ENCODE measurements around the gene CC2D1A.
A peak's percentile ranks its signal among the peaks of the same experiment; 100 is the strongest.

CC2D1A gene

DNA sequence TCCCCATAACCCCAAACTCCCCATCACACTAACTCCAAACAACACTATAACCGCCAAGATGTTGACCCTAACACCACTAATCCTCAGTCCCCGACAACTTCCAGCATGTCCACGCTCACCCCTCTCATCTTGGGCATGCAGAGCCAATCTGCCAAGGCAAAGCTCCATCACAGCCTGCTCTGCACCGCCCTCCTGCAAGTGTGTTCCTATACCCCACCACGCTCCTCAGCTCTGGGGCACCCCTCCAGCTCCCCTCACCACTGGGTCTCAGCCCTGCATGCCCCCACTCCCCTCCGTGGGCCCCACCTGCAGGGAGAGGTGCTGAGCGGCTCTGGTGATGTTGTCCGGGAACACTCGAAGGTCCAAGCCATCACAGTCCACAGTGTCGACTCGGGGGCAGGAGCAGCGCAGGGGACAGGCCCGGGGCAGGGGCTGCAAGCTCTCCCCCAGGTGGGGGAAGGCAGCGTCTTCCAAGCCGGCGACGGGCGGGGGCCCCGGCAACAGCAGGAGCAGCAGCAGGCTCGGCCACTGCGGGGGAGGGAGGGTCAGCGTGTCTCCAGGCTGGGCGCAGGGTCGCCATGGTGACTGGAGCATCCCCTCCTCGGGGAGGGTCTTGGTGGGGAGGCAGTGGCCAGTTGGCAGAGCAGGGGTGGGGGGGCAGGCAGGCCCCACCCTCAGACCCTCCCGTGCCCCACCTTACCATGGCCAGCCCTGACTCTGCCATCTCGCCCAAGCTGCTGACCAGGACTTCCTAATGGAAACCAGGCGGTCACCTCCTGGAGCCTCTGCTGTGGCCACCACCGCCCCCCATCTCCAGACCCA, 31.7 kb downstream of the CC2D1A start:
- DNase-seq (ENCODE audit: low spot score), result no peak

DNA sequence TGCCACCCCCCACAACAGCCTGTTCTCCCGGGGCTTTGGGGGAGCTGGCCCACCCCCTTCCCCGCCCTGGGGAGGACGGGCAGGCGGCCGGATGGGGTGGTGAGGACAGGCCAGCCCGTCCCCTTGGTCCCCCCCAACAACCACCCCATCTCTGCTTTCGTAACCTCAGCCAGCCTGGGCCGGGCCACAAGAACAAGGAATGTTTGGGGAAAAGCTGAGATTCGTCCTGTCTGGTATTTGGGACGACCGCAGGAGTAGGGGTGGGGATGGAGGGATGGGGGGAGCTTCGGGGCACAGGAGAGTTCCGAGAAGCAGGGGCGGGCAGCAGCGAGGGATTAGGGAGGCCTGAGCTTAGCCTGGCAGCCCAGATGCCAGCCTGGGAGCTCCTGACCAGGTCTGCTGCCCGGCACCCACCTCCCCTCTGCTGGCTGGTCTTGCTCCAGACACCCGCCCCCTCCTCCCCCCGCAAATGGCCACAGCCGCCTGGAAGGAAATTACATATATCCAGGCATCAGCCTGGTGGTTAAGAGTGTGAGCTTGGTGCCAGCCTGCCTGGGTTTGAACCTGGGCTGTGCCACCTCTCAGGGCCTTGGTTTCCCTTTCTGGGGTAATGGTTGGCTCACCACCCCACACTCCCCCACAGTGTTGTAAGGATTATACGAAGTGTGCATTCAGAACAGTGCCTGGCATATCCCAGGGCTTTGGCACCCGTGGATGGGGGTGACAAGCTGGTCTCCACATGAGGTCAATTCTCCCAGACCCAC, 32.5 kb downstream of the CC2D1A start, which contains the start of gene PODNL1:
Gene PODNL1, minus strand, starts transcription at position 117 of the 764 bp plus-strand sequence. CDS start 236 bp downstream, outside the sequence.
- peak; percentile 92 for DNase-seq (ENCODE audit: low spot score)

DNA sequence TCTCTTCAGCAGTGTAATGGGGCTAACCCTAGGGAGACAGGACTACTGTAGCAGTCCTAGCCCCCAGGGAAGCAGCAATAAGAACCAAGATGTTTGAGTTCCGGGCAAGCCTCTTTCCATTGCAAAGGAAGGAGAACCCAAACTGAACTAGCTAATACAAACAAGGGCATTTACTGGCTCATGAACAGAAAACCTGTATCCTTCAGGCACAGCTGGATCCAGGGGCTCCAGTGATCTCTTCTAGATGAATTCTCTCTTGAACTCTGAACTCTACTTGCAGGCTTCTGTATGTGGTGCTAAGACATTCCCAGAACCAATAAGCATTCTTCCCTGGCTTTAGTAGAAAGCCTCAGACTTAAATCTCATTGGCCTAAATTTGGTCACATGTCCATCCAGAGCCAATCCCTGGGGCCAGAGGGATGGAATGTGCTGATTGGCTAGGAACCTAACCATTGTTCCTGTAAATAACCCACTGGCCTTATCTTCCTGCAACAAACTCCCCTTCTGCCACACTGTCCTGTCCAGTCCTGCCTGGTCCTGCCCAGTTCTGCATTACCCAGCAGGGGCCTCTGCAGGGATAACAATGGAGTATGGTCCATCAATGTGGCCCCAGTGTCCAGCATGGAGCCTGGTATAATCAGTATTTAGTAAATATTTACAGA, 36.2 kb downstream of the CC2D1A start:
- no peak for DNase-seq (ENCODE audit: low spot score)

DNA sequence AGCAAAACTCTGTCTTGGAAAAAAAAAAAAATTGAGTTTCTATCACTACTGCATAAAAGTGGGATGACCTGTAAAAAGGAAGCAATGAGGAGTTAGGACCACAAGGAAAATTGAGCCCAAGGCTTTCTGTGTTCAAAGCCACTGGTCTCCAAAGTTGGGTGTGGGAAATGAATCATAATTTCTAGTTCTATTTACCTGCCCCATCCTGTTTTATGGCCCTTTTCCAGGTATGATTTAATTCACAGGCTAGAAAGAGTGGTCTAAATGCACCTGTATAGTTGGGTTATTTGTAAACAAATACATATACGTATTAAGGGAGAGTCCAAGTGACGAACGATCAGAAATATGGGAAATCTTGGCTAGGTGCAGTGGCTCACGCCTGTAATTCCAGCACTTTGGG, 40.4 kb downstream of the CC2D1A start:
- no peak for DNase-seq (ENCODE audit: low spot score)

DNA sequence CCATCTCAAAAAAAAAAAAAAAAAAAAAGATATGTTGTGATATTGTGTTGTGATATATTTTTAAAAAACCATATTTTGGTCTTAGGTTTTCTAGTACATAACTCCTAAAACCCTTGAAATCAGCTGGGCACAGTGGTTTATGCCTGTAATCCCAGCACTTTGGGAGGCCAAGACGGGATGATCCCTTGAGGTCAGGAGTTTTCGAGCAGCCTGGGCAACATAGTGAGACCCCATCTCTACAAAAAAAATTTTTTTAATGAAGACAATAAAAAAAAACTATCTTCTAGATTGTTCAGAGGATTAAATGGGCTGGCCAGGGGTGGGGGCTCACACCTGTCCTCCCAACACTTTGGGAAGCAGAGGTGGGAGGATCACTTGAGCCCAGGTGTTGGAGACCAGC, 45.0 kb downstream of the CC2D1A start:
- DNase-seq (ENCODE audit: low spot score), result no peak

DNA sequence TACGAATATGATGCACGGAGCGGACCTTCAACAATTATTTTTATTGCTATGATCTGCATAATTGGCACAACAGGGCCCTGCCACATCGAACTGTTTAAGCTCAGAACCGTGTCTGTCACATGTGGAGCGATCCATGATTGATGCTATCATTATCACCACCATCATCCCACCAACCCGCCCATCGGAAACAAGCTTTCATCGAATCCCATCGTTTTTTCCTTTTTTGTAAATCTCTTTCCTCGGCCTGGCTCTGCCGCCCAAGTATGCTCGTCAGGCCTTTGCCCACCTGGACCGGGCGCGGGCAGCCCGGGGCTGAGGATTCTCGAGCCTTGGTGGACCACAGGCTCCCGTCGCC, 45.8 kb downstream of the CC2D1A start:
- DNase-seq (ENCODE audit: low spot score), result no peak

DNA sequence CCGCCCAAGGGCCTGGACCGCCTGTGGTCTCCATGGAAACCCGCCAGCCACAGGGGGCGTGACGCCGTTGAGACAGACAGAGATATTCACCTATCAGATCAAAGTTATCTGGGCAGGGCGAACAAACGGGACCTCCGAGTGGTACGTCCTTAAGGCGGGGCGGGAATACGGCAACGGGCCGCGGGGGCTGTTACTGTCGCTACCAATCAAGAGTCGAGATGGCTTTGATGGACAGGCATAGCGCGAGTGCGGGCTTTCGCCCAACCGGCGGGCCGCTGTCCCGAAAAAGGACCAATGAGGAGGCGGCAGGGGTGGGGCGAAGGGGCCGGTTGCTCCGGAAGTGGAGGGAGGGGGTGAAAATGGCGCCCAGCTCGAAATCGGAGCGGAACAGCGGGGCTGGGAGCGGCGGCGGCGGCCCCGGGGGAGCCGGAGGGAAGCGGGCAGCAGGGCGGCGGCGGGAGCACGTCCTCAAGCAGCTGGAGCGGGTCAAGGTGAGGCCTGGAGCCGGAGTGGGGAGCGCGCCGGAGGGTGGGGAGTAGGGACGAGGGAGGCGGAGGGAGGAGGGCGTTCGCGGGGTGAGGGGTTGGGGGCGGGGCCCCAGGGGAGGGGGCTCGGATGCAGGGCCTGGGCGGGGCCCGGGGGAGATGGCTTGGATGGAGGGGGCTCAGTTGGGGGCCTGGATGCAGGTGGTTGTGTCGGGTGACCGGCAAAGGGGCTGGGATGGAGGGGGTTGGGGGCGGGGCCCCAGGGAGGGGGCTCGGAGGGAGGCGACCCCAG, 46.3 kb downstream of the CC2D1A start, which contains the start of gene DCAF15:
Gene DCAF15, plus strand, starts transcription at position 356 of the 777 bp plus-strand sequence. Its CDS starts 4 bp downstream, at position 360.
- peak; percentile 100 for DNase-seq (ENCODE audit: low spot score)

DNA sequence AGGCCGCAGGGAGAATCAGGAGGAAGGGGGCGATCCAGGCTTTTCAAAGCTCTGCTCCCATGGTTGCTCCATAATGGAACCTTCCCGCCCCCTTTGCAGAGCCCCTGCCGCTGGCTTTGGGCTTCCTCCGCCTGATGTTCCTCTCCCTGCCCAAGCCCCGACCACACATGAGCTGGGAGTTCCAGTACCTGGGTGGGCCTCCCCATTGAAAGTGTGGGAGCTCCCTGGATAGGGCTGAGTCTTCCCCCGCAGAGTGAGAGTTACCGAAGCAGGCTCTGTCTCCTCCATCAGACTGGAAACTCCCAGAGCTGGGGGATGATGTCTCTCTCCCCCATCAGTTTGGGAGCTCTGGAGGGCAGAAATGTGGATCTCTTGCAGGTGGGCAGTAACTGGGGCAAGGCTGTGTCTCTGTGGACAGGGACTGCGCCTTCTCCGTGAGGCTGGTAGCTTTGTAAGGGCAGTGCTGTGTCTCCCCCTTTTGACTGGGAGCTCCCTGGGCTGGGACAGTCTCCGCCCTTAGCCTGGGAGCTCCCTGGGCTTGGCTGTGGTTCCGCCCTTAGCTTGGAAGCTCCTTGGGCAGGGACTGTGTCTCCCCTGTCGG, 47.0 kb downstream of the CC2D1A start:
- DNase-seq (ENCODE audit: low spot score), result peak; percentile 90

DNA sequence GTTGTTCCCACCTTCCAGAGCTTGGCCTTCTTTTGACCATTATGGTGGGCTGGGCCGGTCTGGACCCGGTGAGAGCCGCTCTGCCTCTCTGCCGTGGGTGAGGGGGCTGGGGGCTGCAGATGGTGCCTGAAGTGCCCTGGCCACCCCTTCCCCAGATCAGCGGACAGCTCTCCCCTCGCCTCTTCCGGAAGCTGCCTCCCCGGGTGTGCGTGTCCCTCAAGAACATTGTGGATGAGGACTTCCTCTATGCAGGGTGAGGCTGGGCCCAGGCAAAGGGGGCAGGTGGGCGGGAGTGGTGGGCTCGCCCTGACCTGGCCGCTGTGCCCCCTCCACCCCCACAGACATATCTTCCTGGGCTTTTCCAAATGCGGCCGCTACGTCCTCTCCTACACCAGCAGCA, 48.2 kb downstream of the CC2D1A start:
- DNase-seq (ENCODE audit: low spot score), result no peak

DNA sequence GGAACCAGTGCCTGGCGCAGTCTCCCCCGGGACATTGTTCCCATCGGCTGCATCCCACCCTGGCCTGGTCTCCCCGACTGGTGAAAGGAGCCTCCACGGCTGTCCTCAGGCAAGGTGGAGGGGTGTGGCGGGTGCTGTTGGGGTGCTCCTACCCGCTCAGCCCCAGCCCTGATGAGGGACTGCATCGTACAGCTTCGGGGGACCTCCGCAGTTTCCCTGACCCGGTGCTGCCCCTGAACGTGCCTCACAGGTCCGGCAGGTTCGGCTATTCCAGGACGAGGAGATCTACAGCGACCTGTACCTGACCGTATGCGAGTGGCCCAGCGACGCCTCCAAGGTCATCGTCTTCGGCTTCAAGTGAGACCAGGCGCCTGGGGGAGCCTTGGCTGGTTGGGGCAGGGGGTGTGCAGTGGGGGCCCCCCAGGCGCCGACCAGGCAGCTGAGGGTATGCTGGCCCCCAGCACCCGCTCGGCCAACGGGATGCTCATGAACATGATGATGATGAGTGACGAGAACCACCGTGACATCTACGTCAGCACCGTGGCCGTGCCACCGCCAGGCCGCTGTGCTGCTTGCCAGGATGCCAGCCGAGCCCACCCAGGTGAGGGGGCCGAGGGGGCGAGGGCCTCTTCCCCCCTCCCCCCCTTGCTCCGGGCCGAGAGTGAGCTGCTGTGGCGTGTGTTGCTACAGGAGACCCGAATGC, 49.8 kb downstream of the CC2D1A start:
- DNase-seq (ENCODE audit: low spot score), result no peak

DNA sequence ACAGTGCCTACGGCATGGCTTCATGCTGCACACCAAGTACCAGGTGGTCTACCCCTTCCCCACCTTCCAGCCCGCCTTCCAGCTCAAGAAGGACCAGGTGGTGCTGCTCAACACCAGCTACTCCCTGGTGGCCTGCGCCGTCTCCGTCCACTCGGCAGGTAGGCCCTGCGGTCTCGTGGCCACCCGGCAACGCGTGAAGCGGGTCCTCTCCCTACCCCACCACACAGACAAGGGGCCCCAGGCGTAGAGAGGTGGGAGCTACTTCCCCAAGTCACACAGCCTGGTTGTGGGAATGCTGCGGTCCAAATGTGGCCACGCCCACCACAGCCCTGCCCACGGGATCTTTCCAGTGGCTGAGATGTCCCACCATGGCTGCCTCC, 50.4 kb downstream of the CC2D1A start:
- DNase-seq (ENCODE audit: low spot score), result no peak

DNA sequence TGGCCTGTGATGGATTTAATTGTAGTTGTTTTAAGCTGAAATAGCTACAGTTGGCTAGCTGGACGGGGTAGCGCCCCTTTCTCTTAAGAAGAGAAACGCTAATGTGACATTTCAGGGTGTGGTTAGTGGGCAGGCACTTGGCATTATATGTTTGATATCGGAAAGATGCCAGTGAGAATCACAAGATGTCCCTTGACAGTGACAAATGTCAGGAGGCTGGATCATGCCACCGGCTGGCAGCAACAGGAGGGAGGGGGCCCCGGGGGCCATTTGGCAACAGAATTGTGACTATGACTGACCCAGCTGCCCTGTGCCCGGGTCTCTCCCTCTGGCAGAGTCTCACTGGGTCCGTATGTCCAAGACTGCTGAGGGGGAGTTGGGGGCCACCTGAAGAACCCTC, 51.0 kb downstream of the CC2D1A start:
- DNase-seq (ENCODE audit: low spot score), result no peak

DNA sequence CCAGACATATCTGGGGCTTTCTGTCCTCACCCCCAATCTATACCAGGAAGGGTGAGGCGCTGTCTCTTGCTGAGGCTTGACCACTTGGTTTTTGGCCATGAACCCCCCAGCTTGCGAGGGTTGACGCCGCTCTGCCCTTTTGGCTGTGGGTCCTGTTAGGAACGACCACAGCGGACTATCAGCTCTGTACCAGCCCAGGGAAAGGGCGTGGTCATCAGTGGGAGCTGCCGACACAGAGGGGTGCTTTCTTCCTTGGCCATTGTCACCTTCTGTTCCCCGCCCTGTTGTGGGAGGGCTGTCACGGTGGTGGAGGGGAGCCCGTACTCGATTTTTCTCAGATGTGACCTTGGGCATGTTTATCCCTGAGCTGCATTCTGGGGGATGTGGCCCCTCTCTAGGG, 52.0 kb downstream of the CC2D1A start:
- DNase-seq (ENCODE audit: low spot score), result no peak

DNA sequence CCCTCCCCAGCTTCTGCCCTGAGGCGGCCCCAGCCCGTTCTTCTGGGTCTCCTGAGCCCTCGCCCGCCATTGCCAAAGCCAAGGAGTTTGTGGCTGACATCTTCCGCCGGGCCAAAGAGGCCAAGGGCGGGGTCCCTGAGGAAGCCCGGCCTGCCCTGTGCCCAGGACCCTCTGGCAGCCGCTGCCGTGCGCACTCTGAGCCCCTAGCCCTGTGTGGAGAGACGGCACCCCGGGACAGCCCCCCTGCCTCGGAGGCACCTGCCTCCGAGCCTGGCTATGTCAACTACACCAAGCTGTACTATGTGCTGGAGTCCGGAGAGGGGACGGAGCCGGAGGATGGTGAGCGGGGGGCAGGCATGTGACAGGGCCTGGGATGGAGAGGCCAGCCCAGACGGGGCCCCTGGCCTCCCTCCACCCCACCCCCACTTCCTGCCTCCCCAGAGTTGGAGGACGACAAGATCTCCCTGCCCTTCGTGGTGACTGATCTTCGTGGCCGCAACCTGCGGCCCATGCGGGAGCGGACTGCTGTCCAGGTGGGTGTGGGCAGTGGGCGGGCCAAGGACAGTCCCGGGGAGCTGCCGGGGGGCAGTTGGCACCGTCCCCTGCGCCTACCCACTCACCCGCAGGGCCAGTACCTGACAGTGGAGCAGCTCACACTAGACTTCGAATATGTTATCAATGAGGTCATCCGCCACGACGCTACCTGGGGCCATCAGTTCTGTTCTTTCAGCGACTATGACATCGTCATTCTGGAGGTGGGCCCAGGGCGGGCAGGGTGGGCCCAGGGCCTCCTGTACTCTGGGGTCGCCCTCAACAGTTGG, 53.4 kb downstream of the CC2D1A start:
- no peak for DNase-seq (ENCODE audit: low spot score)

DNA sequence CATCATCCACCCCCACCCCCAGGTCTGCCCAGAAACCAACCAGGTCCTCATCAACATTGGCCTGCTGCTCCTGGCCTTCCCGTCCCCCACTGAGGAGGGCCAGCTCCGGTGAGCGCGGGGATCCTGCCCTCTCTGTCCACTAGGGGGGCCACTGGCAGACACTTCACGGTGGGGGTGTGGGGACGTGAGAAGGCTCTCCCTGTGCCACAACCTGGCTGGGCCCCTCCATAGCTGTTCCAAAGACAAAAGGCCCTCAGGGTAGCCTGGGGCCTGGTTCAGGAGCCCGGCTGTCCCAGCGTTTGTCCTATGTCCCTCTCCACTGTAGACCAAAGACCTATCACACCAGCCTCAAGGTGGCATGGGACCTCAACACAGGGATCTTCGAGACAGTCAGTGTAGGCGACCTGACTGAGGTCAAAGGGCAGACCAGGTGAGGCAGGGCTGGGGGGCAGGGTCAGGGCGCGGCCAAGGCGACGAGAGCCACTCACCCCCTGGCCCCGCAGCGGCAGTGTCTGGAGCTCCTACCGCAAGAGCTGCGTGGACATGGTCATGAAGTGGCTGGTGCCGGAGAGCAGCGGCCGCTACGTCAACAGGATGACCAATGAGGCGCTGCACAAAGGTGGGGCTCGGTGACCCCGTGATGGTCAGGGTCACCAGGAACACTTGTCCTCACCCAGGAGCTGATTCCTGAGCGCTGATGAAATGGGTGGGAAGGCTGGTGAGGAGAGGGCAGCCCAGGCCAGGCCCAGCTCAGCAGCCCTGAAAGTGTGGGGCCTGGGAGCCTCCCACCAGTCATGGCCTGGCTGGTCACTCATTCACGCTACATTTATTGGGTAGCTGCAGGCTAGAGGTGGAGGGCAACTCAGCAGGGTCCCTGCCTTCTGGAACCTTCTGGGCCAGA, 54.2 kb downstream of the CC2D1A start:
- DNase-seq (ENCODE audit: low spot score), result peak; percentile 34

DNA sequence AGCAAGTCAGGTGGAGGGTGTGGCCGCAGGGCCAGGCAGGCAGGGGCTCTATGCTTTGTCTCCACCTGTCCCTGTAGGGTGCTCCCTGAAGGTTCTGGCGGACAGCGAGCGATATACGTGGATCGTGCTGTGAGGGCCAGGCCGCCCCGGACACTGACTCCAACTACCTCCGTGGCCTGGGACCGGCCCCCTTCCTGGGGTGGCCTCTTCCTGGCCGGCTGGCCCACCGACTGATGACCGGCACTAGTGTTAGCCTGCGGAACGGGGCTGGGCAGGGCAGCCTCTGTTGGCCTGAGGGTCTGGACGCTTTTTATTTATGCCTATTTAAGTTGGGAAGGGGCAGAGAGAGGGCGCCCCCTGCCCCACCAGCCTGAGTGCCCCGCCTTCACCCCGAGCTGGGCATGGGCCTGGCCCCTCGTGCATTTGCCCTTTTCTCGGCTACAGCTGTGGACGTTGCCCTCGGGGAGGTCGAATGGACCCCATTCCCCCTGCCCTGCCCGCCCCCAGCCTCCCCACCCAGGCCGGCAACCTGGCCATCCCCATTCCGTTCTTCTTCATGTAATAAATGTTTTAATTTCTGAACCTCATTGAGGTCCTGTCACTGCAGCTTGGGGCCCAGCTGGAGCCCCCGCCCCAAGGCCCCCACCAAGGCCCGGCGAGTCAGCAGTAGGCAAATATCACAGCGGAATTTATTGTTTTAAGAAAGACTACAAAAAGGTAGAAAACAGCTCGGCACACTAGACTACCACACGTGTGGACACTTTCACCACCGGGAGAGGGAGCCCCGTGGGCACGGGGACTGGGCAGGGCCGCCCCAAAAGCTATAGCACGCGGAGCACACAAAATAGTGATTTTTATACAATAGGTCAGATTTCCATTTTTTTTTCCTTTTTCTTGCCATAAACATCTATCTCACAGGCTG, 55.1 kb downstream of the CC2D1A start:
- DNase-seq (ENCODE audit: low spot score), result no peak

DNA sequence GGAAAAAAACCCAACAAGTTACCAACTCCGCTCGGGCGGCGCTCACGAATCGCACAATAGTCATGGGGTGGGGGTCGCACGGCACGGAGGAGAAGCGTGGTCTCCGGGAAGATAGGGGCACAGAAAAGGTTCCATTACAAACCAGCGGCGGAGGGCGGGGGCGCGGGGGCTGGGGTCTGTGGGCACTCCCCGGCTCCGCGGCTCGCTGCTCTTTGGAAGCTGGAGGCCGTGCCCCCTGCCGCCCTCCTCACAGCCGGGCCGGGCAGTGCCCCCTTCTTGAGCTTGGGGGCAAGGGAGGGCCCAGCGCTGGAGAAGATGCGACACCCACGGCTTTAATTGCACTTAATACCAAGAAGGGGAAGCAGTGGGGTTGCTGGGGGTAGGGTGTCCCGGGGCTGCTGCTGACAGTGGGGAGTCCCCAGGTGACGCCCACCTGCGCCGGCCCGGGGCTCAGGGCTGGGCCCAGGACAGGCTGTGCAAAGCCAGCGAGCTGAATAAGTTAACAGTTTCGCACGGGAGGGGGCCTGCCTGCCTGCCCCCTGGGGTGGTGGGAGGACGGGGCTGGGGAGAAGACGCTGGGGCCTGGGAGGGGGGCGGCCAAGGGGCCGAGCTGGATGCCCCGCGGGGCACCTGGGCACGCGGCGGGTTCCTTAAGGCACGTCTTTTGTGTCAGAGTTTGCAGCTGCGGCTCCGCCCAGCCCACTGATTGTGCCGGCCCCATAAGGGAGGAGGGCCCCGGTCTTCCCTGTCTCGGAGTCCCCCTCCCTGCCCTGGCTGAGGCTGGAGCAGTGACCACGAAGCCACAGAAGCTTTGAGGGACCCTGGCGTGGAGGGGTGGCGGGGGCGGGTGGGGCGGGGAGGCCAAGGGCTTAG, 56.1 kb downstream of the CC2D1A start:
- DNase-seq (ENCODE audit: low spot score), result no peak

Data from AG08395 (cell line).